CD4-positive, alpha-beta T cell (primary cell): ENCODE results near the gene ZNF516. TPM values are rescaled to one million over a fixed set of nuclear protein-coding genes. Genes with fewer than 3 reads are reported as not detected.

Experiments
- ATAC-seq: fragments of 200-7000 bp; cut with Tn5 transposase; one replicate; pipeline ENCODE4 v1.10.0; 2022; ENCODE audit warnings: mild to moderate bottlenecking; ENCODE audit not compliant: poor library complexity
- CTCF ChIA-PET: fragments of 350-600 bp; sonication (Branson Sonifier 250); formaldehyde crosslinking; loops from one replicate; lab custom pipeline; 2021; ENCODE audit warnings: antibody characterized with exemption, inconsistent platforms; lab: Charles Lee
- POLR2A ChIA-PET: fragments of 350-600 bp; sonication (Branson Sonifier 250); formaldehyde crosslinking; loops from one replicate; lab custom pipeline; 2021; ENCODE audit warnings: antibody characterized with exemption, inconsistent platforms; lab: Charles Lee
- DNase-seq, 14 experiments: peaks; one replicate each; pipeline ENCODE4 v3.0.0-alpha.2; 2013 to 2020; ENCODE audit warnings: mixed read lengths in 2 of 14
- H3K27ac ChIP-seq, 2 donors: one replicate each; pipeline versions ENCODE4 v1.5.1 to v1.7.0; 2013; ENCODE audit warnings: low read length in 2 of 2, low read depth in 1 of 2, mild to moderate bottlenecking in 1 of 2
- H3K27me3 ChIP-seq, 2 experiments: 1 replicate in 1 of 2; 2 replicates in 1 of 2; pipeline versions ENCODE4 v1.6.1 to v1.7.0; 2013; ENCODE audit warnings: low read length in 2 of 2, control low read depth in 1 of 2, mild to moderate bottlenecking in 1 of 2, moderate library complexity in 1 of 2; ENCODE audit not compliant: insufficient read depth in 2 of 2, control insufficient read depth in 1 of 2
- H3K36me3 ChIP-seq: one replicate; pipeline ENCODE4 v1.6.1; 2013; ENCODE audit warnings: low read length, control low read depth; ENCODE audit not compliant: insufficient read depth
- H3K4me1 ChIP-seq: one replicate; pipeline ENCODE4 v1.6.1; 2013; ENCODE audit warnings: low read length, control low read depth; ENCODE audit not compliant: insufficient read depth
- H3K4me3 ChIP-seq: one replicate; pipeline ENCODE4 v1.5.1; 2013; ENCODE audit warnings: mild to moderate bottlenecking, low read length, moderate library complexity
- H3K9me3 ChIP-seq, 2 experiments: 1 replicate in 1 of 2; 2 replicates in 1 of 2; pipeline versions ENCODE4 v1.6.1 to v1.7.0; 2013; ENCODE audit warnings: low read length in 2 of 2, mild to moderate bottlenecking in 2 of 2, control low read depth in 1 of 2, moderate library complexity in 1 of 2; ENCODE audit not compliant: control insufficient read depth in 1 of 2, insufficient read depth in 1 of 2
- H3K27ac Mint-ChIP-seq: one replicate; pipeline ENCODE4 v1.8.0; 2020; ENCODE audit warnings: mixed read lengths
- H3K27me3 Mint-ChIP-seq: one replicate; pipeline ENCODE4 v1.8.0; 2021; ENCODE audit warnings: mixed read lengths
- H3K36me3 Mint-ChIP-seq: one replicate; pipeline ENCODE4 v1.8.0; 2021; ENCODE audit warnings: low read depth, mixed read lengths
- H3K4me1 Mint-ChIP-seq: one replicate; pipeline ENCODE4 v1.8.0; 2021; ENCODE audit warnings: low read depth, mixed read lengths
- H3K4me3 Mint-ChIP-seq: one replicate; pipeline ENCODE4 v1.8.0; 2020; ENCODE audit warnings: mild to moderate bottlenecking, mixed read lengths
- H3K9me3 Mint-ChIP-seq: one replicate; pipeline ENCODE4 v1.8.0; 2020; ENCODE audit warnings: mixed read lengths
- intact Hi-C, 2 experiments: fragments of 100-400 bp; cut with DNase I in 1 of 2; cut with micrococcal nuclease in 1 of 2; formaldehyde crosslinking; loops; one replicate each; pipeline versions ENCODE4 v1.15.1 to v1.9.0; 2023 to 2025; cut with DNase I, micrococcal nuclease
- total RNA-seq, 174 experiments: library from RNA in 2 of 174; stranded (reverse) in 2 of 174; gene quantifications; one replicate each; pipeline ENCODE4 v1.2.3 and lab custom pipeline; 2021 to 2026
- TF ChIP-seq, protein P1 (sequence below): fragments of 200-600 bp; IDR thresholded peaks from one replicate; pipeline ENCODE4 v1.8.0; 2022; ENCODE audit warnings: antibody characterized with exemption, mild to moderate bottlenecking

ZNF516 gene
- total RNA-seq, 2 experiments from 2014 or later, result 22.4 to 29.3 TPM

DNA sequence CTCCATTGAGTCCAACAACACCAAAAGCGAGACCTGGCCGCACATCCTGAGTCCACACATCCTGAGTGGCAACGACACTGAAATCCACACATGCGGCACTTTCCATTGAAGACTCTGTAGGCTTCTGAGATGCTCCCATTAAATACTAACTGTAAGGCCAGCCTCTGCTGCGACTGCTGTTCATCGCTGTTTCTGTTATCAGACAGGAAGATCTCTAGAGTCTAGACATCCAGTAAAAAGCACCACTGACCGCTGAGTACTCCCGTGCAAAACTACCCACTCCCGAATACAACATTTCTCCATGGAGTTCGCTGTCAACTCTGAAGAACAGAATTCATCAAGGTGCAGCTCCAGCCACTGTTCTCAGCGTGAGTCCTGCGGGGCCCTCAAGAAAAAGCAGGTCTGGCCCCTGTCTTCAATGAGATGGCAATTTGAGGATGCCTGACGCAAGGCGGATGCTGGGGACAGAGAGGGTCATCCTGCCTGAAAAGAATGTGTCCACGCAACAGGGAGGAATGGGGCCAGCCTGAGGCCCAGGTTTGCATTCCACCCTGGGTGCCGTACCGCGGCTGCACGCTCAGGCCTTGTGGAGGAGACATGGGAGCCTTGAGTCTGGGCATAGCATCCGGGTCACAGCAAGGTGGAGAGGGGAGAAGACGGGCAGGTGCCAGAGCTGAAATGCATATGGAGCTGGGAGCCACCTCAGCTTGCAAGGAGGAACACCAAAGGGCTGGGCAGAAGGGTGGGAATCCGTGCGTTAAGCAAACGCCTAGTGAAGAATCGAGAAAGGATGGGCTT, 61.9 kb downstream of the ZNF516 start:
- H3K4me3 Mint-ChIP-seq, result no peak overlapping the region
- ChIA-PET CTCF (no interaction called here), POLR2A (no interaction called here)
- H3K27ac Mint-ChIP-seq, result no peak overlapping the region
- no peaks in the 10 kb centered on the region for H3K9me3 ChIP-seq
- peaks cover 25% of the 10 kb centered on the region for H3K4me1 Mint-ChIP-seq
- no peaks in the 10 kb centered on the region for H3K36me3 ChIP-seq
- no peak for ATAC-seq
- no peak overlapping the region for H3K27ac ChIP-seq
- H3K27me3 Mint-ChIP-seq, result no peaks in the 10 kb centered on the region
- no peak overlapping the region for H3K4me3 ChIP-seq
- TF ChIP-seq, protein P1, sequence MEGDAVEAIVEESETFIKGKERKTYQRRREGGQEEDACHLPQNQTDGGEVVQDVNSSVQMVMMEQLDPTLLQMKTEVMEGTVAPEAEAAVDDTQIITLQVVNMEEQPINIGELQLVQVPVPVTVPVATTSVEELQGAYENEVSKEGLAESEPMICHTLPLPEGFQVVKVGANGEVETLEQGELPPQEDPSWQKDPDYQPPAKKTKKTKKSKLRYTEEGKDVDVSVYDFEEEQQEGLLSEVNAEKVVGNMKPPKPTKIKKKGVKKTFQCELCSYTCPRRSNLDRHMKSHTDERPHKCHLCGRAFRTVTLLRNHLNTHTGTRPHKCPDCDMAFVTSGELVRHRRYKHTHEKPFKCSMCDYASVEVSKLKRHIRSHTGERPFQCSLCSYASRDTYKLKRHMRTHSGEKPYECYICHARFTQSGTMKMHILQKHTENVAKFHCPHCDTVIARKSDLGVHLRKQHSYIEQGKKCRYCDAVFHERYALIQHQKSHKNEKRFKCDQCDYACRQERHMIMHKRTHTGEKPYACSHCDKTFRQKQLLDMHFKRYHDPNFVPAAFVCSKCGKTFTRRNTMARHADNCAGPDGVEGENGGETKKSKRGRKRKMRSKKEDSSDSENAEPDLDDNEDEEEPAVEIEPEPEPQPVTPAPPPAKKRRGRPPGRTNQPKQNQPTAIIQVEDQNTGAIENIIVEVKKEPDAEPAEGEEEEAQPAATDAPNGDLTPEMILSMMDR, result no peak
- H3K36me3 Mint-ChIP-seq, result peaks cover 38% of the 10 kb centered on the region
- H3K27me3 ChIP-seq, result no peaks in the 10 kb centered on the region
- no peak for DNase-seq
- no peaks in the 10 kb centered on the region for H3K9me3 Mint-ChIP-seq
- intact Hi-C loops, result no loop called here
- H3K4me1 ChIP-seq, result peaks cover 4% of the 10 kb centered on the region

DNA sequence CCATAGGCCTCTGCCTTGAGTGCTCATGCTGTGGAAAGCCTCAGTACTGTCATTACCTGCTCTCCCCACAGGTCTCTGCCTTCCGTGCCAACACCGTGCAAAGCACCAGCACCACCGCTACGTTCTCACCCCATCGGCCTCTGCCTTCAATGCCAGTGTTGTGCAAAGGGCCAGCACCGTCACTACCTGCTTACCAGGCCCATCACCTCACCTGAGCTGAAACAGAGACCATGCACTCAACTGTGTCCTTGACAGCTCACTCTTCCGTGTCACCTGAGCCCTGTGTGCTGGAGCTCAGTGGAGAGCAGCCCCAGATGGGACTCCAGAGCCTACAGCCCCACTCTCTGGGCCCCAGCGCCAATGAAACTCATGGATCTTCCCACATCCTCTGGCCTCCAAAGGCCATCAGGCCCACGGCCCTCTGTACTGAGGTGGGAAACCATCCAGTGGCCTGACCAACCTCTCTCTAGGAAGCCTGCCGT, 62.7 kb downstream of the ZNF516 start:
- H3K4me1 ChIP-seq, result peaks cover 4% of the 10 kb centered on the region
- no peak overlapping the region for H3K4me3 Mint-ChIP-seq
- H3K9me3 Mint-ChIP-seq, result no peaks in the 10 kb centered on the region
- H3K27ac ChIP-seq, result no peak overlapping the region
- H3K4me1 Mint-ChIP-seq, result peaks cover 29% of the 10 kb centered on the region
- H3K4me3 ChIP-seq, result no peak overlapping the region
- no peaks in the 10 kb centered on the region for H3K9me3 ChIP-seq
- ChIA-PET POLR2A (no interaction called here), CTCF (no interaction called here)
- TF ChIP-seq, protein P1, result no peak
- DNase-seq (no peak), ATAC-seq (no peak)
- no peaks in the 10 kb centered on the region for H3K27me3 Mint-ChIP-seq
- H3K36me3 ChIP-seq, result no peaks in the 10 kb centered on the region
- intact Hi-C loops, result no loop called here
- peaks cover 29% of the 10 kb centered on the region for H3K36me3 Mint-ChIP-seq
- H3K27me3 ChIP-seq, result no peaks in the 10 kb centered on the region
- no peak overlapping the region for H3K27ac Mint-ChIP-seq

DNA sequence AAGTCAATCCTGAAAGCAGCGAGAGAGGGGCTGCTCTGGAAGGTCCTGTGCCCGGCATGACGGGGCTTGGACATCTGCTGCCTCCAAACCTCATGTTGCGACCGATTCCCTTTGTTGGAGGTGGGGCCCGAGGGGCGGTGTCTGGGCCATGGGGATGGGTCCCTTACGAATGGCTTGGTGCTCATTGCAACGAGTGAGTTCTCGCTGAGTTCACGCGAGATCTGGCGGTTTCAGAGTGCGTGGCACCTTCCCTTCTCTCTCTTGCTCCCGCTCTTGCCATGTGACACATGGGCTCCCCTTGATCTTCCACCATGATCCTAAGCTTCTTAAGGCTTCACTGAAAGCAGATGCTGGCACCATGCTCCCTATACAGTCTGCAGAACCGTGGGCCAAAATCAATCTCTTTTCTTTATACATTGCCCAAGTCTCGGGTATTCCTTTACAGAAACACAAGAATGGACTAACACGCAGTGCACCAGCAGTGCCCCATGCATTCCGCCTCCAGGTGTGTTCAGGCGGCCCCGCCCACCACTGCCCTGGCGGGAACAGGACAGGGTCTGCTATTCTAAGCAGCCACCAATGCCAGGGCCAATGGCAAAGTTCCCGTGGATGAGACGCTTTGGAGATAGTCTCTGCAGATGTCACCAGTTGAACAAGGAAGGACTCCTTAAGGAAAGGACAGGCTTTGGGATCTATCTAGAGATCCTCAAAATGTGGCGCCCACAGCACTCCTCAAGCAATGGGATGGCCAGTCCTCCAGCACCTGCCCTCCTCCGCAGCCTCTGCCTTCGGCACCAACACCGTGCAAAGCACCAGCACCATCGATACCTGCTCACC, 63.4 kb downstream of the ZNF516 start:
- peaks cover 4% of the 10 kb centered on the region for H3K4me1 ChIP-seq
- no peaks in the 10 kb centered on the region for H3K9me3 ChIP-seq
- H3K27me3 ChIP-seq, result no peaks in the 10 kb centered on the region
- no peak for DNase-seq
- no peaks in the 10 kb centered on the region for H3K36me3 ChIP-seq
- CTCF ChIA-PET, result no interaction called here
- Mint-ChIP-seq H3K27ac (no peak overlapping the region), H3K36me3 (peaks cover 25% of the 10 kb centered on the region), H3K4me1 (peaks cover 32% of the 10 kb centered on the region), H3K9me3 (no peaks in the 10 kb centered on the region), H3K27me3 (no peaks in the 10 kb centered on the region), H3K4me3 (no peak overlapping the region)
- intact Hi-C loops, result no loop called here
- no peak overlapping the region for H3K4me3 ChIP-seq
- no peak overlapping the region for H3K27ac ChIP-seq
- ATAC-seq, result no peak
- POLR2A ChIA-PET, result no interaction called here
- TF ChIP-seq, protein P1, result no peak
